Stomach smooth muscle (tissue), 2 donors: ENCODE measurements around the gene RBM6.

ENCODE experiments used
- H3K27ac ChIP-seq: one replicate; pipeline ENCODE4 v1.7.0; 2013; ENCODE audit warnings: mild to moderate bottlenecking, low read length, inconsistent platforms
- H3K27me3 ChIP-seq, 2 donors: one replicate each; pipeline ENCODE4 v1.7.0; 2013; ENCODE audit warnings: low read length in 2 of 2; ENCODE audit not compliant: insufficient read depth in 2 of 2, control insufficient read depth in 1 of 2
- H3K36me3 ChIP-seq, 2 donors: one replicate each; pipeline ENCODE4 v1.7.0; 2013; ENCODE audit warnings: low read length in 2 of 2; ENCODE audit not compliant: control insufficient read depth in 2 of 2, insufficient read depth in 2 of 2
- H3K4me1 ChIP-seq: one replicate; pipeline ENCODE4 v1.7.0; 2013; ENCODE audit warnings: low read length; ENCODE audit not compliant: control insufficient read depth, insufficient read depth
- H3K4me3 ChIP-seq, 2 donors: one replicate each; pipeline ENCODE4 v1.7.0; 2013; ENCODE audit warnings: low read length in 2 of 2
- H3K9ac ChIP-seq, 2 donors: one replicate each; pipeline ENCODE4 v1.7.0; 2013; ENCODE audit warnings: low read length in 2 of 2, mild to moderate bottlenecking in 1 of 2
- H3K9me3 ChIP-seq, 2 donors: one replicate each; pipeline ENCODE4 v1.7.0; 2013; ENCODE audit warnings: low read length in 2 of 2; ENCODE audit not compliant: control insufficient read depth in 2 of 2
- donor health status: healthy.
- donor health status: Pancreatic carcinoma.

RBM6 gene

DNA sequence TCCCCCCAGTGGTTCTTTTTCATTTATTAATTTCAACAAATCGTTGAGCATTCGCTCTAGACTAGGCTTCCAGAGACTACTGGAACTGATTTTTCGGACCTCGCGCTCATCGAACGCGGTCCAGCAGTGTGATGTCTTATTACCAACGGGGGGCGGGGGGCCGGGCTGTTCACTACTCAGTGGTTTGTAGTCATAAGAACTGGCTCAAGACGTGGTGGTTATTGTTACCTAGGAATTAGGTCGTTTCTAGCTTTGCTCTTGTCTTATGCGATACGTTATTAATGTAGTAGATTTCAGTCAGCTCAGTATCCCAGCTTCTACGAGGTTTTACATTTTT, 149.6 kb downstream of the RBM6 start:
- peak overlapping the region; percentile 95 to 100 for H3K9ac ChIP-seq
- H3K27me3 ChIP-seq, result no peaks in the 10 kb centered on the region
- no peaks in the 10 kb centered on the region for H3K9me3 ChIP-seq
- peaks cover 16% of the 10 kb centered on the region for H3K4me1 ChIP-seq
- peak overlapping the region; percentile 96 for H3K27ac ChIP-seq
- H3K4me3 ChIP-seq, result peak overlapping the region; percentile 74 to 99
- H3K36me3 ChIP-seq, result peaks cover 28 to 30% of the 10 kb centered on the region in 2 donors

DNA sequence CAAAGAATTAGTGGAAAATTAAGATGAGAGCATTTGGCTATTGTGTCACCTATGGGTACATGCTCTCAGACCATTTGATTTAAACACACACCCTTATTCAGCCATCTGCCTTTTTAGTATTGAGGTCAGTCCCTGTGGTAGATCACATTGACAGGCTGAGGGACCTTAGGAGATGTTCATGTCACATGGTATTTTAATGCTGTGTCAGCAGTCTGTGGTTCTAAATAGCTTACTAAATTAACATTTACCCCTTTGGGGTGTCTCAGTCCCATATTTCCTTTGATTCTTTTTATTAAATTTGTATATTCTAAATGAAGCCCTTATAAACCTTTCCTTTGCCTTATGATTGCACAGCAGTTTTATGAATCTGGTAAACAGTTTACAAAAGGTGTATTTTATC, 151.0 kb downstream of the RBM6 start:
- Histone ChIP-seq H3K27me3 (no peaks in the 10 kb centered on the region), H3K4me3 (peak overlapping the region; percentile 74 to 99), H3K36me3 (peaks cover 42% of the 10 kb centered on the region in 2 donors), H3K4me1 (peaks cover 16% of the 10 kb centered on the region), H3K9ac (peak overlapping the region; percentile 95 to 100), H3K9me3 (no peaks in the 10 kb centered on the region), H3K27ac (no peak overlapping the region)

DNA sequence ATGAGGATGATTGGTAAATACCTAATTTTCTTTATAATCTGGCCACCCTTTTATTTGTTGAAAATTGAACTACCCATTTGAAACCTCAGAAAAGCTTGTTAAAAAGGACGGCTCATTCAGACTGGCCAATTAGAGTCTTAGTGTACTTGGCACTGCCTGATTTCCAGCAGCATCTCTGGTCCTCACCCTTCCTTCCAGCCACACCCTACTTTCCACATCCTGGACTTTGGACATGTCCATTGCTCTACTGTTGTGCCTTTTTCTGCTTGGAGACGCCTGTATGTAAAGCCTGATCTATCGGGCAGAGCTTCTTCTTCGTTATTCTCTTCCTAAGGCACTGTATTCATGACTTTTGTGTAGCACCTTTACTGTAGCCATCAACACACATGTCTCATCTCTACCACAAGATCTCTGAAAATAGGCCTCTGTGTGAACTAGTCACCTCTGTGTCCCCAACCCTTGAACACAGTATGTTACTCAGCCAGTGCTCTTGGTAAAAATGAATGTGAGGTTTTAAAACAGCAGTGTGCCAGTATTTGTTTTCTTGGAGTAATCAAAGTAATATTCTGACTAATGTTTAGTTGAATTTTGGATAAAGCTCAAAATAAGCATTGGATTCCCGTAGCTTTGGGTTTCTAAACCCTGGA, 155.5 kb downstream of the RBM6 start:
- Histone ChIP-seq H3K27ac (no peak overlapping the region), H3K4me1 (peaks cover 8% of the 10 kb centered on the region), H3K4me3 (no peak overlapping the region), H3K9ac (no peak overlapping the region), H3K27me3 (no peaks in the 10 kb centered on the region), H3K36me3 (peaks cover 66 to 67% of the 10 kb centered on the region in 2 donors), H3K9me3 (no peaks in the 10 kb centered on the region)

DNA sequence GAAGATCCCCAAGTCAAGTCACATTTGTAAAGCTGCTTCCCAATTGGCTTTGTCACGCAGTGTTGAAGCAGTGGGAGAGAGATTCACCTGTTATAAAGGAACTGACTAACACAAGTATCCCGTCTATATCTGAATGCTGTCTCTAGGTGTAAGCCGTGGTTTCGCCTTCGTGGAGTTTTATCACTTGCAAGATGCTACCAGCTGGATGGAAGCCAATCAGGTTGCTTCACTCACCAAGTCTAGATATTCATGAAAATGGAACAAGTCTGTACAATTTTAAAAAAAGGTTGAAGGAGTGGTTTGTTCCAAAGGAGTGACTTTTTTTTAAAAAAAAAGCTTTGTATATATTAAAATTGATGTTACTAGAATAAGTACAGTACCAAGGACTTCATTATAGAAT, 160.4 kb downstream of the RBM6 start:
- no peaks in the 10 kb centered on the region for H3K9me3 ChIP-seq
- no peaks in the 10 kb centered on the region for H3K4me1 ChIP-seq
- H3K9ac ChIP-seq, result no peak overlapping the region
- H3K4me3 ChIP-seq, result no peak overlapping the region
- peaks cover 79 to 81% of the 10 kb centered on the region in 2 donors for H3K36me3 ChIP-seq
- H3K27me3 ChIP-seq, result no peaks in the 10 kb centered on the region
- H3K27ac ChIP-seq, result no peak overlapping the region

DNA sequence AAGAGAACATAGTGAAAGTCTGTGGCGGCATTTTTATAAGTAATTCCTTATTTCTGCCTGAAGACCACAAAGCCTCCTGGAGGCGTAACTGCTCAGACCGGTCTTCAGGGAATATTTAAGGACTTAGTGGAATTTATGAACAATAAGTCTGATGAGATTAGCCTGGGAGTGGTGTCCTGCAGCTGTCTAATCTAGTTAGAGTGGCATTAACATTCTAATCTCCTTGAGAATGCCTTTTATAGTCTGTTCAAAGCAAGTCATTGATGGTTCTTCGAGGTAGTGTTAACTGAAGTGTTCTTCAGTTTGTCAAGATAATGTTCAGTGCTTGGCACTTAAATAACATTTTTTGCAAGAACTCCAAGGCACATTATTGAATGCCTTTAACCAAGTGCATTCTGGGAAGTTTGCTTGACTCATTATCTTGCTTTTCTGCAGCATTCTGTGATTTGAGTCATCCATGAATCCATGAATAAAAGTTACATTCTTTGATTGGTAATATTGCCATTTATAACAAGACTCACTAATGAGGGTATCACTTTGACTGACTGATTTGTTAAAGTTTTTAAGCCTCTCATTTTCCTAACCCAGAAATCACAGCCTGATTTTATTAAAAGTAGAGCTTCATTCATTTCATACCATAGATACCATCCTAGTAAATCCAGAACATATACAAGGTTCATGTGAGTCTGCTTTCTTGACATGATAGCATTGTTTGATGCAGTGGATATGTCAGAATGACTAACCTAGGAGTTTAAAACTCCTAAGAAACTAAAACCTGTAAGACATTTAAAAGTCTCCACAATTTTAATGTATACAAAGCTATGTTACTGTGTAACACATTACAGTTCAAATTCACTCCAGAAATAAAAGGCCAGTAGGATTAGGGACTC, 161.3 kb downstream of the RBM6 start:
- H3K36me3 ChIP-seq, result peaks cover 75 to 77% of the 10 kb centered on the region in 2 donors
- H3K27ac ChIP-seq, result no peak overlapping the region
- H3K9me3 ChIP-seq, result no peaks in the 10 kb centered on the region
- H3K27me3 ChIP-seq, result no peaks in the 10 kb centered on the region
- H3K9ac ChIP-seq, result no peak overlapping the region
- no peaks in the 10 kb centered on the region for H3K4me1 ChIP-seq
- no peak overlapping the region for H3K4me3 ChIP-seq

DNA sequence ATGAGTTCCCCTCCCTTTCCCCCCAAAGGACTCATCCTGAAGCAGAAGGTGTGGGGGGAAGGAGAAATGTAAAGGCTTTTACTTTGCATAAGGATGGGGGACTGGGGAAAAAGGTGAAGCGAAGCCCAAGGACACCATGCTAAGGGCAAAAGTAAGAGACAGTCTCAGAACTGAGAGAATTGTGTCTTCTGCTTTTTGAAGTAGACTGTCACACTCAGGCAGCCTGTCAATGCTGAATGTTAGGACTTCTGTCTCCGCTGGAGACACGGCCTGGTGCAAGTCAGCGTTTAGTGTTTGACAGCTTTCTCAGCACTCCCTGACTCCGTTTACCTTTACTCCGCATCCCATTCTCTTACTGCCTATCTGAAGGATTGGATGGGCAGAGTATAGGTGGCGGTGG, 162.6 kb downstream of the RBM6 start:
- Histone ChIP-seq H3K27ac (no peak overlapping the region), H3K36me3 (peaks cover 79 to 80% of the 10 kb centered on the region in 2 donors), H3K4me3 (no peak overlapping the region), H3K27me3 (no peaks in the 10 kb centered on the region), H3K4me1 (no peaks in the 10 kb centered on the region), H3K9me3 (no peaks in the 10 kb centered on the region), H3K9ac (no peak overlapping the region)

DNA sequence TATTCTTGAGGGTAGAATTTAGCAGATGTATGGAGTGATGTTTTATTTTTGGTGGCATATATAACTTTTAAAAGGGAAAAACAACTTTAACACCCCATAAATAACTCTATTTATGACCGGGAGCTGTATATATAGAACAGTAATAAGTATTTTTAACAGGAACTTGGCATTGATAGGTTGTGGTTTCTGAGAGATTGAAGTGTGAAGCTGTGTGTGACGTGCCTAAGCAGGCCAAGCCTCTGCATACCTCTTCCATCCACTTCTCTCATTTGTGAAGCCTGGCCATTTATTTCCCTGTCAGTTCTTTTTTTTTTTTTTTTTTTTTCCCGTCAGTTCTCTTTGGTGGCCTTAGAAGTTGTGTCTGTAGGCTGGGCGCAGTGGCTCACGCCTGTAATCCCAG, 171.8 kb downstream of the RBM6 start:
- no peak overlapping the region for H3K27ac ChIP-seq
- H3K4me3 ChIP-seq, result no peak overlapping the region
- H3K27me3 ChIP-seq, result no peaks in the 10 kb centered on the region
- peaks cover 87 to 88% of the 10 kb centered on the region in 2 donors for H3K36me3 ChIP-seq
- H3K9ac ChIP-seq, result no peak overlapping the region
- no peaks in the 10 kb centered on the region for H3K4me1 ChIP-seq
- no peaks in the 10 kb centered on the region for H3K9me3 ChIP-seq

DNA sequence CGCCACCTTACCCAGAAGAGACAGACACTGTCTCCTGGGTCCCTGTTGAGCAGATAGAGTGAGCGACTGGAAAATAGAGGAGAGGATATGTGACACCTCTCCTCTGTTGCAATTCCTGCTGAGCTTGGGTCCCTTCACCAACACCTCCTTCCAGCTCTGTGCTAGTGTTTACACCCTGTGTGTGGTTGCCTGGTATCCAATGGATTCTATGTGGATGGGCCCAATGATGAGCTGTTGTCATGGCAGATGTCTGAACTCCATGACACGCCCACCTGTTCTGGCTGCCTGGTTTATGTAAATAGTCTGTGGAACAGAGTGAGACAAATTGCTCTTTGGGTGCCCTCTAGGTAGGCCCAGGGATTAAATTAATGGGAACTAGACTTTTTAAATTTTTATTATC, 172.5 kb downstream of the RBM6 start:
- H3K9ac ChIP-seq, result no peak overlapping the region
- H3K4me1 ChIP-seq, result no peaks in the 10 kb centered on the region
- H3K9me3 ChIP-seq, result no peaks in the 10 kb centered on the region
- no peaks in the 10 kb centered on the region for H3K27me3 ChIP-seq
- H3K27ac ChIP-seq, result no peak overlapping the region
- no peak overlapping the region for H3K4me3 ChIP-seq
- H3K36me3 ChIP-seq, result peaks cover 87 to 88% of the 10 kb centered on the region in 2 donors

DNA sequence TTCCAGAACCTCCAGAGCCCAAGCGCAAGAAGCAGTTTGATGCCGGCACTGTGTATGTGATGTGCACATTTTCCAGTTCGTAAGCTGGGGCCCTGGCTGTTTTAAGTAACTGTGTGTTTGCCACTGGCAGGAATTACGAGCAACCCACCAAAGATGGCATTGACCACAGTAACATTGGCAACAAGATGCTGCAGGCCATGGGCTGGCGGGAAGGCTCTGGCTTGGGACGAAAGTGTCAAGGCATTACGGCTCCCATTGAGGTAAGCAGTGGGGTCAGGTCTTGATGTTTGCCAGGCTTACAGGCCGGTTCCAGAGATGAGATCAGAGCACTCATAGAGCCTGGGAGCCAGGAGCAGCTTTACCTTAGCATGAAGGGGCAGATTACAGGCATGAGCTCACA, 177.2 kb downstream of the RBM6 start:
- no peak overlapping the region for H3K4me3 ChIP-seq
- peaks cover 65 to 79% of the 10 kb centered on the region in 2 donors for H3K36me3 ChIP-seq
- no peaks in the 10 kb centered on the region for H3K4me1 ChIP-seq

DNA sequence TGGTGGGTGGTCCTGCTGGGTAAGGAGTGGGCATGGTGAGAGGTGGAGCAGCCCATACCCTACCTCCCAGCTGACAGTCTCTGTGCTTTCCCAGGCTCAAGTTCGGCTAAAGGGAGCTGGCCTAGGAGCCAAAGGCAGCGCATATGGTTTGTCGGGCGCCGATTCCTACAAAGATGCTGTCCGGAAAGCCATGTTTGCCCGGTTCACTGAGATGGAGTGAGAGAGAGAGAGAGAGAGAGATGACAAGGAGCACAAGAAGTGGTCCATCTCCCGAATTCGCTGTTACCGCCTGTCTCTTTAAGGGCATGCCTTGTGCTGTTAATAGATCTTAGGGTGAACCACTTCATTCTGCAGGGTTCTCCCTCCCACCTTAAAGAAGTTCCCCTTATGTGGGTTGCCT, 178.3 kb downstream of the RBM6 start:
- peaks cover 59 to 69% of the 10 kb centered on the region in 2 donors for H3K36me3 ChIP-seq
- no peak overlapping the region for H3K9ac ChIP-seq
- no peak overlapping the region for H3K27ac ChIP-seq
- H3K4me1 ChIP-seq, result no peaks in the 10 kb centered on the region
- H3K9me3 ChIP-seq, result no peaks in the 10 kb centered on the region
- H3K4me3 ChIP-seq, result no peak overlapping the region
- no peaks in the 10 kb centered on the region for H3K27me3 ChIP-seq

More for the DNA sequence above, 177.2 kb downstream of the RBM6 start:
- Histone ChIP-seq H3K9me3 (no peaks in the 10 kb centered on the region), H3K27ac (no peak overlapping the region), H3K9ac (no peak overlapping the region), H3K27me3 (no peaks in the 10 kb centered on the region)

DNA sequence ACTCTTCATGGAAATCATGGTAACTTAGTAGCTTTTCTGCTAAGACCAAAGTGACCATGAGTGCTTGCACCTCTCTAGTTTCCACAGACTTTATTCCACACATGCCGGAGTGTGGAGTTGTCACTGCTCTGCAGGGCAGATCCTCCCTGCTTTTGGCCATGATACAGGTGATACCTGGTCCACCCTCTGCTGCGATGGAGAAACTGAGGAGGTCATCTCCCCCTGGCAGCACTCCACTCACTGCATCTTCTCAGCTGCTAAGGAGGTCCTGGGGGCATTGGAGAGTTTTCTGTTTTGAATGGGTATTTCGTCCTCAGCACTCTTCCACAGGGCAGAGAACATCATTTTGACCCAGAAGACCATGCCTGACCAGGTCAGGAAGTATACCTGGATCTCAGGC, 179.8 kb downstream of the RBM6 start:
- Histone ChIP-seq H3K27me3 (no peaks in the 10 kb centered on the region), H3K4me3 (no peak overlapping the region), H3K9me3 (no peaks in the 10 kb centered on the region), H3K27ac (no peak overlapping the region), H3K9ac (no peak overlapping the region), H3K36me3 (peaks cover 43 to 54% of the 10 kb centered on the region in 2 donors), H3K4me1 (peaks cover 5% of the 10 kb centered on the region)
